GM23248 (cell line): ENCODE data around the gene ZNF222.

Experiments
- EZH2 ChIP-seq: fragments of 200-600 bp; sonication (generic); IDR thresholded peaks from 2 replicates; pipeline ENCODE4 v1.6.1; 2018; ENCODE audit warnings: antibody characterized with exemption, mild to moderate bottlenecking; ENCODE audit not compliant: insufficient read depth, poor library complexity, severe bottlenecking
- EZH2phosphoT487 ChIP-seq: fragments of 200-600 bp; sonication (generic); IDR thresholded peaks from 2 replicates; pipeline ENCODE4 v1.6.1; 2018; ENCODE audit warnings: antibody characterized with exemption, moderate library complexity, mild to moderate bottlenecking, low read depth; ENCODE audit not compliant: insufficient read depth

DNA sequence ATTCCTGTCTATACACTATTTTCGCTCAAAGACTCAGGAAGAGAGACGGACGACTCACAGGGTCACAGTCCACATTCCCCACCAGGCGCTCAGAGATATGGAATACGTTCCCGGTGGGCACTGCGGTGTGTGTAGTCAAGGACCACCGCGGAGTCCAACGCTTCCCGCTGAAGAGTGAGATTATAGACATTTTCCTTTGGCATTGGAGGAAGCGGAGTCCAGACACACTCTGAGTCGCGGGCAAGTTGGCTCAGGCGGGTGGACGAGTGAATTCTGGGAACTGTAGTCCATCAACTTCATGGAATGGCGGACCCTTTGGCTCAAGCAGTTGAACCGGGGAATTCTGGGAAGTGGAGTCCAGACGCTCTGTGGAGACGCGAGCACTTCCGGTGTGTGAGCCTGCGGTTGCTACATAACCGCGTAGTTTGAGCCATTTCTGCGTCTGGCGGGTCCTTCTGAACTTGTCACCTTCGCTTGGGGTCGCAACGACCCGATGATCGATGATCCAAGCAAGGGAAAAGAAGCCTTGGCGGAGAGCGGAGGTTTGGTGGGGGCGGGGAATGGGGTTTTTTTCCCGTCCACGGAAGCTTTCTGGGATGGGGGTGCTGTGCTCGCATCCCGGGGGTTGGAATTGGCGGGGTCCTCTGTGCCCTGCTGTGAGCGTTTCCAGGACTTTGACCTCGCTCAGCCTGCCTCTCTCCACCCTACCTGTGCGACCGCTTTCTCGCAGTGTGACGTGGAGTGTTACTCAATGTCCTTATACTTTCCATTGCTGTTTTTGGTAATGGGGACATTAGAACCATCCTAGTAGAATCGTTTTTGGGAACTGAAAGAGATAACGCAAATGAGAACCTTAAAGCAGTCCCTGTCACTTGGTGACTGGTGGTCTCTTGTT is 22.4 kb upstream of the ZNF222 start, which contains the start of gene ZNF230:
- TF ChIP-seq EZH2 (no peak), EZH2phosphoT487 (no peak)
